Left ventricle myocardium inferior (tissue), 1 donor: ENCODE measurements around the gene DIMT1. TPM values are rescaled to one million over a fixed set of nuclear protein-coding genes. Genes with fewer than 3 reads are reported as not detected.

Experiments
- DNase-seq: peaks from one replicate; pipeline ENCODE4 v3.0.0-alpha.2; 2020
- H3K27ac ChIP-seq: fragments of 200-600 bp; replicated peaks from 2 replicates; pipeline ENCODE4 v1.8.0; 2021
- H3K27me3 ChIP-seq: fragments of 200-600 bp; 2 replicates; pipeline ENCODE4 v1.8.0; 2021; ENCODE audit warnings: low read depth
- H3K36me3 ChIP-seq: fragments of 200-600 bp; 2 replicates; pipeline ENCODE4 v1.8.0; 2021
- H3K4me1 ChIP-seq: fragments of 200-600 bp; 2 replicates; pipeline ENCODE4 v1.8.0; 2021
- H3K4me3 ChIP-seq: fragments of 200-600 bp; 2 replicates; pipeline ENCODE4 v1.8.0; 2021; ENCODE audit warnings: mild to moderate bottlenecking, moderate library complexity
- H3K9me3 ChIP-seq: fragments of 200-600 bp; replicated peaks from 2 replicates; pipeline ENCODE4 v1.8.0; 2021
- intact Hi-C: fragments of 100-400 bp; cut with micrococcal nuclease; formaldehyde crosslinking; loops from one replicate; pipeline ENCODE4 v1.11.0; 2022
- total RNA-seq: library from RNA; stranded (reverse); fragmentation: NEBNext Ultra II Directional; extraction: Animal tissue kit (Norgen Biotek cat#: 25700); gene quantifications from one replicate; pipeline ENCODE4 v1.2.1, GENCODE V29; 2021
- TF ChIP-seq, protein P1 (sequence below): fragments of 200-600 bp; IDR thresholded peaks from 2 replicates; pipeline ENCODE4 v1.8.0; 2021; ENCODE audit warnings: antibody characterized with exemption, mild to moderate bottlenecking, borderline replicate concordance
- donor health status: DM: no; HTN: yes; CAD: no; lungs with severe emphysema.

The DIMT1 gene
- total RNA-seq, 1 donor from 2014 or later: 16.9 TPM

DNA sequence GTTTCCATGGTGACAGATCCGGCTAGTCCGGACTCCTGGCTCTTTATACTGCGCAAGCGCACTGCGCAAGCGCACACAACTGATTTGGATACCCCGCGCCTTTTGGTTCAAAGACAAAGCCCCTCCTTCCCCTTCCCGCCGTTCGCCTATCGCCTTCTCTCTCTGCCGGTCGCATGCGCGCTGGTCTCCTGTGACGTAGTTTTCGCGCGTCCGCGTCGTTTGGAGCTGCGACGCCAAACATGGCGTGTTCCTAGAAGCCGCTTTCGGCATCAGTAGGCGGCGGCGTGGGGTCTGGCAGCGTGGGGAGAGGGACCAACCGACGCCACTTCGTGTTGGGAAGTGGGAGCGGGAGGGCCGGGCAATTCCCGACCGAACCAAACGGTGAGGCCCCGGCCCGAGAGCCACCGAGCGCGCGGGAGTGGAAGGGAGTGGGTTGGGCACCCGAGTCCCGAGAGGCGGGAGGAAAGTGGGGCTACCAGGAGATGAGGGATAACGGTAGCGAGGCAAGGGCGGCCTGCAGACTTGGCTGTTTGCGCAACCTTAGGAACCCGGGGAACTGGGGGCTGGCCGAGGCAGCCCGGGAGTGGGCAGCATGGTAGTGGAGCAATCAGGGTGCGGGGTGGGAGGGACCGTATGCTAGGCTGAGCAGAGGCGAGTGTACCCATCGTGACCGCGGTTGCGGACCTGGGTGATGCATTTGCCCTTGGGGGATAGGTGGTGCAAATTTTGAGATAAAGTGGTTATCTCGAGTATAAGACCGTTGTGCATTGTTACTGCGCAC, 9.0 kb upstream of the DIMT1 start, which contains the start of gene IPO11:
Gene IPO11, plus strand, starts transcription at position 215 of the 781 bp plus-strand sequence. CDS start 24,517 bp downstream, outside the sequence.
- peak within 1 kb of the TSS; percentile 84 for H3K27ac ChIP-seq
- H3K36me3 ChIP-seq: no peaks in the 10 kb centered on the region
- H3K4me1 ChIP-seq: peaks cover 29% of the 10 kb centered on the region
- peak within 1 kb of the TSS; percentile 97 for H3K4me3 ChIP-seq
- TF ChIP-seq, protein P1, sequence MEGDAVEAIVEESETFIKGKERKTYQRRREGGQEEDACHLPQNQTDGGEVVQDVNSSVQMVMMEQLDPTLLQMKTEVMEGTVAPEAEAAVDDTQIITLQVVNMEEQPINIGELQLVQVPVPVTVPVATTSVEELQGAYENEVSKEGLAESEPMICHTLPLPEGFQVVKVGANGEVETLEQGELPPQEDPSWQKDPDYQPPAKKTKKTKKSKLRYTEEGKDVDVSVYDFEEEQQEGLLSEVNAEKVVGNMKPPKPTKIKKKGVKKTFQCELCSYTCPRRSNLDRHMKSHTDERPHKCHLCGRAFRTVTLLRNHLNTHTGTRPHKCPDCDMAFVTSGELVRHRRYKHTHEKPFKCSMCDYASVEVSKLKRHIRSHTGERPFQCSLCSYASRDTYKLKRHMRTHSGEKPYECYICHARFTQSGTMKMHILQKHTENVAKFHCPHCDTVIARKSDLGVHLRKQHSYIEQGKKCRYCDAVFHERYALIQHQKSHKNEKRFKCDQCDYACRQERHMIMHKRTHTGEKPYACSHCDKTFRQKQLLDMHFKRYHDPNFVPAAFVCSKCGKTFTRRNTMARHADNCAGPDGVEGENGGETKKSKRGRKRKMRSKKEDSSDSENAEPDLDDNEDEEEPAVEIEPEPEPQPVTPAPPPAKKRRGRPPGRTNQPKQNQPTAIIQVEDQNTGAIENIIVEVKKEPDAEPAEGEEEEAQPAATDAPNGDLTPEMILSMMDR: no peak
- H3K27me3 ChIP-seq: no peaks in the 10 kb centered on the region
- H3K9me3 ChIP-seq: no peaks in the 10 kb centered on the region
- intact Hi-C loops: no loop called here
- peak; percentile 98 for DNase-seq

GRCh38 chr5:62395210-62395950, 8.3 kb downstream of the DIMT1 start:
- no peaks in the 10 kb centered on the region for H3K4me1 ChIP-seq
- peaks cover 95% of the 10 kb centered on the region for H3K36me3 ChIP-seq
- H3K9me3 ChIP-seq: no peaks in the 10 kb centered on the region
- no peaks in the 10 kb centered on the region for H3K27me3 ChIP-seq
- TF ChIP-seq, protein P1: no peak
- no peak for DNase-seq
- no peak overlapping the region for H3K4me3 ChIP-seq
- intact Hi-C loops: no loop called here
- H3K27ac ChIP-seq: no peak overlapping the region

- no peak for DNase-seq
- no peaks in the 10 kb centered on the region for H3K9me3 ChIP-seq
- peaks cover 24% of the 10 kb centered on the region for H3K4me1 ChIP-seq
- TF ChIP-seq, protein P1: no peak
- H3K27me3 ChIP-seq: no peaks in the 10 kb centered on the region
- peaks cover 85% of the 10 kb centered on the region for H3K36me3 ChIP-seq
- H3K4me3 ChIP-seq: no peak overlapping the region
- peak overlapping the region; percentile 65 for H3K27ac ChIP-seq
- intact Hi-C loops: no loop called here
Measured at GRCh38 chr5:62386824-62387223, 16.9 kb downstream of the DIMT1 start.

GRCh38 chr5:62385816-62386400, 17.8 kb downstream of the DIMT1 start:
- peaks cover 86% of the 10 kb centered on the region for H3K36me3 ChIP-seq
- no peak for DNase-seq
- intact Hi-C loops: no loop called here

GRCh38 chr5:62385131-62385530, 18.6 kb downstream of the DIMT1 start:
- Histone ChIP-seq H3K9me3 (no peaks in the 10 kb centered on the region), H3K36me3 (peaks cover 84% of the 10 kb centered on the region), H3K4me3 (no peak overlapping the region), H3K27me3 (no peaks in the 10 kb centered on the region), H3K4me1 (peaks cover 24% of the 10 kb centered on the region), H3K27ac (peak overlapping the region; percentile 1)
- TF ChIP-seq, protein P1: no peak
- intact Hi-C loops: no loop called here
- no peak for DNase-seq

More at GRCh38 chr5:62385816-62386400, 17.8 kb downstream of the DIMT1 start:
- H3K4me1 ChIP-seq: peaks cover 24% of the 10 kb centered on the region
- H3K27me3 ChIP-seq: no peaks in the 10 kb centered on the region
- TF ChIP-seq, protein P1: no peak
- H3K4me3 ChIP-seq: no peak overlapping the region
- peak overlapping the region; percentile 7 for H3K27ac ChIP-seq
- H3K9me3 ChIP-seq: no peaks in the 10 kb centered on the region
